Measurements from ENCODE around the gene EFNA4.

- TF ChIP-seq POLR2A (IDR thresholded peaks at IDR 0.05; ENCODE audit: low read length) (no peak), CTCF (IDR thresholded peaks at IDR 0.05) (no peak), MYC (IDR thresholded peaks at IDR 0.05; ENCODE audit: borderline replicate concordance, low read length) (no peak), JUN (IDR thresholded peaks at IDR 0.05) (no peak), ESRRA (IDR thresholded peaks at IDR 0.05; ENCODE audit: borderline replicate concordance, low read length) (no peak), SMC3 (IDR thresholded peaks at IDR 0.05) (no peak), TP53 (CRISPR knock-in tag; IDR thresholded peaks at IDR 0.05) (no peak), RAD21 (conservative IDR thresholded peaks at IDR 0.05 in 1 of 2, IDR thresholded peaks at IDR 0.05 in 1 of 2) (no peak), GATA3 (IDR thresholded peaks at IDR 0.05; ENCODE audit: borderline replicate concordance) (no peak), PHF8 (IDR thresholded peaks at IDR 0.05; ENCODE audit: borderline replicate concordance, low read depth) (no peak), EP300 (IDR thresholded peaks at IDR 0.05) (no peak)
- TF ChIP-seq, protein P1, sequence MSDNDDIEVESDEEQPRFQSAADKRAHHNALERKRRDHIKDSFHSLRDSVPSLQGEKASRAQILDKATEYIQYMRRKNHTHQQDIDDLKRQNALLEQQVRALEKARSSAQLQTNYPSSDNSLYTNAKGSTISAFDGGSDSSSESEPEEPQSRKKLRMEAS (IDR thresholded peaks at IDR 0.05), result peak; percentile 48; the same call in 1 of the 2 replicates
- TF ChIP-seq, protein P2, sequence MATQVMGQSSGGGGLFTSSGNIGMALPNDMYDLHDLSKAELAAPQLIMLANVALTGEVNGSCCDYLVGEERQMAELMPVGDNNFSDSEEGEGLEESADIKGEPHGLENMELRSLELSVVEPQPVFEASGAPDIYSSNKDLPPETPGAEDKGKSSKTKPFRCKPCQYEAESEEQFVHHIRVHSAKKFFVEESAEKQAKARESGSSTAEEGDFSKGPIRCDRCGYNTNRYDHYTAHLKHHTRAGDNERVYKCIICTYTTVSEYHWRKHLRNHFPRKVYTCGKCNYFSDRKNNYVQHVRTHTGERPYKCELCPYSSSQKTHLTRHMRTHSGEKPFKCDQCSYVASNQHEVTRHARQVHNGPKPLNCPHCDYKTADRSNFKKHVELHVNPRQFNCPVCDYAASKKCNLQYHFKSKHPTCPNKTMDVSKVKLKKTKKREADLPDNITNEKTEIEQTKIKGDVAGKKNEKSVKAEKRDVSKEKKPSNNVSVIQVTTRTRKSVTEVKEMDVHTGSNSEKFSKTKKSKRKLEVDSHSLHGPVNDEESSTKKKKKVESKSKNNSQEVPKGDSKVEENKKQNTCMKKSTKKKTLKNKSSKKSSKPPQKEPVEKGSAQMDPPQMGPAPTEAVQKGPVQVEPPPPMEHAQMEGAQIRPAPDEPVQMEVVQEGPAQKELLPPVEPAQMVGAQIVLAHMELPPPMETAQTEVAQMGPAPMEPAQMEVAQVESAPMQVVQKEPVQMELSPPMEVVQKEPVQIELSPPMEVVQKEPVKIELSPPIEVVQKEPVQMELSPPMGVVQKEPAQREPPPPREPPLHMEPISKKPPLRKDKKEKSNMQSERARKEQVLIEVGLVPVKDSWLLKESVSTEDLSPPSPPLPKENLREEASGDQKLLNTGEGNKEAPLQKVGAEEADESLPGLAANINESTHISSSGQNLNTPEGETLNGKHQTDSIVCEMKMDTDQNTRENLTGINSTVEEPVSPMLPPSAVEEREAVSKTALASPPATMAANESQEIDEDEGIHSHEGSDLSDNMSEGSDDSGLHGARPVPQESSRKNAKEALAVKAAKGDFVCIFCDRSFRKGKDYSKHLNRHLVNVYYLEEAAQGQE (IDR thresholded peaks at IDR 0.05), result no peak
Observed at GRCh38 chr1:155026588-155026987, 37.0 kb upstream of the EFNA4 start.

All from A549 (cell line).